HG02763 (cell line): ENCODE data around the gene USP7.
"Not testable (repeated sequence)": the region's sequence is repeated elsewhere in the genome, so short reads cannot be mapped to it uniquely, and the experiment has no call there.

Experiments
- ATAC-seq: cut with Tn5 transposase; IDR thresholded peaks from one replicate; pipeline ENCODE4 v1.9.1; 2021; ENCODE audit warnings: mild to moderate bottlenecking, moderate library complexity; ENCODE audit not compliant: unreplicated experiment

Gene USP7

GRCh38 chr16:8975039-8975438 lies 11.3 kb upstream of the USP7 start:
- no peak for ATAC-seq

DNA sequence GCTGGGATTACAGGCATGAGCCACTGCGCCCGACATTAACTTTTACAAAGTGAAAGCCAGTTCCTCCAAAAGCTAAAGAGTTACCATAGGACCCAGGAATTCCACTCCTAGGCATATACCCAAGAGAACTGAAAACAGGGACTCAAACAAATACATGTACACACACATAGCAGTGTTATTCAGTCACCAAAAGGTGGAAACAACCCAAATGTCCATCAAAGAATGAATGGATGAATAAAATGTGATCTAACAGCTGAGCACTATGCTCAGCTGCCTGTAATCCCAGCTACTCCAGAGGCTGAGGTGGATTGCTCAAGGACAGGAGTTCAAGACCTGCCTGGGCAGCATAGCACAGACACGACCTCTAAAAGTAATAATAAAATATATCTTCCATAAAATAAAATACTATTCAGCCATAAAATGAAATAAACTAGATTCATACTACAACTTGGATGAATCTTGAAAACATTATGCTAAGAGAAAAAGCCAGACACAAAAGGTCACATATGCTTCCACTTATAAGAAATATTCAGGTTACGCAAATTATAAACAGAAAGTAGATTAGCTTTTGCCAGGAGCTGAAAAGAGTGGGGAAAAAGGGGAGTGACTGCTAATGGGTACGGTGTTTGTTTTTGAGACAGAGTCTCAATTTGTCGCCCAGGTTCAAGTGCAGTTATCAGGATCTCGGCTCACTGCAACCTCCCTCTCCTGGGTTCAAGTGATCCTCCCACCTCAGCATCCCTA lies 9.3 kb upstream of the USP7 start:
- no peak for ATAC-seq

GRCh38 chr16:8971416-8971815 lies 7.7 kb upstream of the USP7 start:
- ATAC-seq = no peak

DNA sequence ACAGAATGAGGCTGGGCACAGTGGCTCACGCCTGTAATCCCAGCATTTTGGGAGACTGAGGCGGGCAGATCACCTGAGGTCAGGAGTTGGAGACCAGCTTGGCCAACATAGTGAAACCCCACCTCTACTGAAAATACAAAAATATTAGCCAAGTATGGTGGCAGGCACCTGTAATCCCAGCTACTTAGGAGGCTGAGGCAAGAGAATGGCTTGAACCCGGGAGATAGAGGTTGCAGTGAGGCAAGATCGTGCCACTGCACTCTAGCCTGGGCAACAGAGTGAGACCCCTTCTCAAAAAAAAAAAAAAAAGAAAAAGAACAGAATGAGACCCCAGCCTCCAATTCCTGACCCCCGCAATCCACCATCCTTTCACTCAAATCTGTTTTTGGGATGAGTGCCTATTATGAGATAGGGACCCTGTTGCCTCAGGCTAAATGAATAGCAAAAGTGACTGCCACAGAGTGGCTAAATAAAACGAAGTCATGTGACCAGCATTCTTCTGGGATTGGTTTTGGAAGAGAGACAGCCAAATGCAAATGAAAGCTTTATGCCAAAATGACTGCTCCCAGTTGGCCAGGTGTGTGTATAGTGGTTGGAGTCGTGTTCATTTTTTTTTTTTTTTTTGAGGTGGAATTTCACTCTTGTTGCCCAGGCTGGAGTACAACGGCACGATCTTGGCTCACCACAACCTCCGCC lies 5.6 kb upstream of the USP7 start:
- not testable (repeated sequence) for ATAC-seq

GRCh38 chr16:8968054-8968453 lies 4.3 kb upstream of the USP7 start:
- not testable (repeated sequence) for ATAC-seq

DNA sequence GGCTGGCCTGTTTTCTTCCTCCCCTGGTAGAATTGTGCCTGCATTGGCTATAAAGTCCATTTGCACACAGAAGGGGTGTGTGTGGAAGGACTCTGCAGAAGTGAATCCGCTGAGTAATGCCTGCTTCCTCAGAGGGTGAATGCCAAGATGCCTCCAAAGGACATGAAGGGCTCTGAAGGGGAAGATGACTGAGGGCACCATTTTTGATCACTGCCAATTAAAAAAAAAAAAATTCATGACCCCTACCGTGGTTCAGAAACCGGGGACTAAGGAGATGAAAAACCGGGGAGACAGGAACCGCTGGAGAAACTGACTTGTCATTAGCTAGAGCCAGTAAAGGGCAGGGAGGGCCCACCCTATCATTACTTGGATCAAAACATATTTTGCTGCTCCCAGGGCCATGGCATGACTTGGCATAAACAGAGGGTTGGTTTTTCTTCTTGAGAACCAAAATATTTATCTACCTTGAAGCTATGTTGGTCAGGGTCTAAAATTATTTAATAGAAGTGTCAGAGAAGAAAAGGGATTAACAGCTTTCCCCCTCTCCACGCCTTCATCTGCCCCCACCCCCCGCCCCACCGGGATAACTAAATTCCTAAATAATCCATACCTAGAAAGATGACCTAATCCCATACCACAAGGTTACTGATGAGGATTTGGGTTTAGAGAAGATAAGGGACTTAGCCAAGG lies 3.6 kb upstream of the USP7 start:
- ATAC-seq = no peak

- ATAC-seq = no peak
Observed at GRCh38 chr16:8966817-8967131, 3.1 kb upstream of the USP7 start.

GRCh38 chr16:8964462-8964861 lies 756 bp upstream of the USP7 start:
- ATAC-seq = no peak

DNA sequence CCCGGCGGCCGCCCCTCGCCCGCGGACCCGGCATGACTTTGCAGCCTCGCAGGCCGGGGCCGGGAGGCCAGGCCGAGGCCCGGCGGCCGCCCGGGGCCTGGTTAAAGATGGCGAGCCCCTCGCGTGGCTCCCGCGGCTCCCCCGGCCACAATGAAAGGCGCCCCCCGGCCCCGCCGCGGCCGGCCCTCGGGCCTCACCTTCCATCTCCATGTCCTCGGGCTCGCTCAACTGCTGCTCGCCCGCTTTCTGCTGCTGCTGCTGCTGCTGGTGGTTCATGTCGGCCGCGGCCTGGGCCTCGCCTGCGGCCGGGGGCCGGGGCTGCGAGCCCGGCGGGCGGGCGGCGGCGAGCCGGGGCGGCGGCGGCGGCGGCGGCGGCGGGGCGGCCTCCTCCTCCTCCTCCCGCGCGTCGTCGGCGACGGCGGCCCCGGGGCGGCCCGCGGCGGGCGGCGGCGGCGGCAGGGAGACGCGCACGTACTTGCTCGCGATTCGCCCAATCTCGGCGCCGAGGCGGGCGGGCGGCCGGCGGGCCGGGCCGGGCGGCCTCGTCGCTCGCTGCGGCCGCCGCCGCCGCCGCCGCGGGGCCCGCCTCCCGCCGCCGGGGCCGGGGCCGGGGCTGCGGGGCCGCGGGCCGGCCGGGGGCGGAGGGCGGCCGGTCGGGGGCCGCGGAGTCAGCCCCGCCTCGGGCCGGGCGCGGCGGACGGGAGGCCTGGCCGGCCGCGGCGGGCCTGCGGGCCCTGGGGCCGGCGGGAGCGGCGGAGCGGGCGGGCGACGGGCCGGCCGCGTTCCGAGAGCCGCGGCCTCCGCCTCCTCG lies 491 bp downstream of the USP7 start:
- no peak for ATAC-seq

DNA sequence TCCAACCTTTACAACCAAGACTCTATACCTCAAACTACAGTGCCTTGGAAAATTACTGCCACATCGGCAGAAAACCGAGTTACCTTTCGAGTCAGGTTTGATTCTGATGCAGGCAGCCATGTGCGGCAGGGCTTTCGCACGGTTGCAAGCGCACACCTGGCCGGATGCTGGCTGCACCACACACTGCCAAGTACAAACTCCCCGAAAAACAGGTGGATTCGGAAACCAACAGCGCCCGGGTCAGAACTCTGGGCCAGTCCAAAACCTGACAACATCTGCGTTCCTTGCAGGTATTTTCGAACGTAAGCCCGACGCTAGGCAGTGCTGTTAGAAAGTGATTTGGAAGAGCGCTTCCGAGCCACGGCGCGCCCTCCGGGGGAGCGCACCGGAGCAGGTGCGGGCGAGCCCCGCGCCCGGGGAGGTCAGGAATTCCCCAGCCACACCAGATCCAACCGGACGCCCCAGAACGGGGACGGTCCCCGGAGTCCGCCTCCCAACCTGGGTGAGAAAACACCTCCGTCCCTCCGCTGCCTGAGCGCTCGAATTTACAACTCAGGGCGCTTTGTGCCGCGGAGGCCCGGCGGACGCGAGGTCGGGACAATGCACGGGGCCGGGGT lies 1.2 kb downstream of the USP7 start:
- no peak for ATAC-seq

DNA sequence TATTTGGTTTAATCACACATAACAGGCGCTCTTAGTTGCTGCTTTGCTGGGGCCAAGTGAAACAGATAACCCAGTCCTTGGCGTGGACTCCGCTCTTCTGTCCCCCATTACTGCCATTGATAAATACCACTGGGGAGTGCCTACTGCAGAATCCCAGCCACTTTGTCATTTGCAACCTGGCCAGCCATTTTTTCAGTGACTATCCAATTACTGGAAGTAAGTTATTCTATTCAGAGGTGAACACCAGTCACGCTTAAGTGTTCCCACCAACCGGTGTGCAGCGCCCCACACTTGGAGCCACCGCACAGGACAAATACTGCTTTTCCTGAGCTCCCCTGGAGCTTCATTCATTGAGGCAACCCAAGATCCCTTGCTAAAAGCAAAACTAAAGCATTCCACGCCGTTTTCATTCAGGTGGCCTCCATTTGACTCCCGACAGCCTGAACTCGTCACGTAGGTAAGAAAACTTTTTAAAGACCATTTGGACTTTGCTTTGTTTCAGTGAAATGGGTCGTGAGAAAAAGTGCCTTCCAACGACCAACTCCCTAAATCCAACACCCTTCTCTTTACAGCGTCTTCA lies 1.8 kb downstream of the USP7 start:
- no peak for ATAC-seq

DNA sequence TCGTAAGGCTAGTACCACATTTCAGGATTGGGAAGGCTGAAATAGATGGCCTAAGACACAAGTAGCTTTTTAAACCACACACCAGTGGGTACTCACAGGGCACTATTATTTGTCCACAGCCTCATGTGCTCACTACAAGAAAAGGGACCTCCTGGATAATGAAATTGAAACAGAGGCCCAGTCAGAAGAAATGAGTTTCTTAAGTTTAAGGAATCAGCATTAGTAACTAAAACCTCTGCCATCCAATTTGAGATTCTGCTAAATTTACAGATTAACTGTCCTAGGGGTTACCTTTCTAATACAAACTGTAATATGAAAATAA lies 3.0 kb downstream of the USP7 start:
- ATAC-seq = no peak

GRCh38 chr16:8959921-8960787 lies 3.6 kb downstream of the USP7 start:
- ATAC-seq = no peak

DNA sequence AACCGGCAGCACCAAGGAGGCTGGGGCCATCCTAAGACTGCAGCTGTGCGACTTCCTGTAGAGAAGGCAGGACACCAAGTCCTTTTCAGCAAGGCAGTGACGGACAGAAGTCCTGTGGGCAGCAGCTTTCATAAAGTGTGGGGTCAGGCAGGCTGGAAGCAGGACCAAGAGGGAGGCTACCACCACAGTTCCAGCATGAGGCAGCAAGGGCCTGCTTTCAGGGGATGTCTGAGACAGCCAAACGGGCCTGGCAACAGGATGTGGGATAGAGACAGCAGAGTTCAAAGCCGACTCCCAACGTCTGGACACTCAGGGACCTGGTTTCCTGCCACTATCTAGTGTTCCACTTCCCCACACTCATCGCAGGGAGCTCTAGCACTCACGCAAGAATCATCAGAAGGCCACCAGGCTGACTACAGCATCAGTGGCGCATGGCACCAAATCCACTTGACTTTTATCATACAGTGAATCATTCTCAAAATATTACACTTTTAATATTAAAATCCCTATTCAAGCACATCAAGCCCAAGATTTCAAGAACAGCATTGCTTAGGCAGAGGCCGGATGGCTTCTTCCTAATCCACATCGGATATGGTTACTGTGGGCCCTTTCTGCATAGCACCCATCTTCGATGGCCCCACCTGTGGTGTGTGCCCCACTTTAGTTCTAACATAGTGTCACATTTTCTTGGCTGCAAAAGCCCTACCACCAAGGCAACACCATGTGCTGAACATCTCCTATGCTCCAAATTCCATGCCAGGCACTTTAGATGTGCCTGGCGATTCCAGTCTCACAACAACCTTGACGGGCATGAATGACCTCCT lies 5.2 kb downstream of the USP7 start:
- ATAC-seq = no peak

GRCh38 chr16:8957509-8958157 lies 6.1 kb downstream of the USP7 start:
- ATAC-seq = no peak

- ATAC-seq = no peak
Observed at GRCh38 chr16:8957063-8957397, 6.7 kb downstream of the USP7 start.

DNA sequence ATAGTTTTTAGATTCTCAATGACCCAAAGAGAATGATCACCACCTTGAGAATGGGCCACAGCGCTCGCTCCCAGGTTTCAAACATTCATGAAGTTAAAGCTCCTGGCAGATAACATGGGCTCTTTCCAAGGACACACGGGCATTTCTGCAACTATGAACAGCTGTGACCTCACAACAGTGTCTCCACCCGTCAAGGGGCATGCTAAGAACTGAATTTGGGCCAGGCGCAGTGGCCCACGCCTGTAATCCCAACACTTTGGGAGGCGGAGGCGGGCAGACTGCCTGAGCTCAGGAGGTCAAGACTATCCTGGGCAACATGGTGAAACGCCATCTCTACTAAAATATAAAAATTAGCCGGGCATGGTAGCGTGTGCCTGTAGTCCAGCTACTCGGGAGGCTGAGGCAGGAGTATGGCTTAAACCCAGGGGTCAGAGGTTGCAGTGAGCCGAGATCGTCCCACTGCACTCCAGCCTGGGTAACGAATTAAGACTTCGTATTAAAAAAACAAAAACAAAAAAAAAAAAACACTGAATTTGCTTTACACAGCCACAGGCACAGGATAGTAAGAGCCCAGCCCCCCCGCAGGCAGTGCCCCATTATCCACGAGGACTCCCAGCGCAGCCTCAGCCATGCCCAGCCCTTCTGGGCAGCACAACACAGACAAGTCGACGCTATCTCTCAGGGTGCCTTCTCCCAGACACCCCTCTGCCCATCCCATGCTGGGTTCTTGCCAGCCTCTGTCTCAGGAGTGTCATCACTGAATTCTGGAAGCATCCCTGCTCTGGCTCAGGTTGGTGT lies 7.2 kb downstream of the USP7 start:
- ATAC-seq = no peak

DNA sequence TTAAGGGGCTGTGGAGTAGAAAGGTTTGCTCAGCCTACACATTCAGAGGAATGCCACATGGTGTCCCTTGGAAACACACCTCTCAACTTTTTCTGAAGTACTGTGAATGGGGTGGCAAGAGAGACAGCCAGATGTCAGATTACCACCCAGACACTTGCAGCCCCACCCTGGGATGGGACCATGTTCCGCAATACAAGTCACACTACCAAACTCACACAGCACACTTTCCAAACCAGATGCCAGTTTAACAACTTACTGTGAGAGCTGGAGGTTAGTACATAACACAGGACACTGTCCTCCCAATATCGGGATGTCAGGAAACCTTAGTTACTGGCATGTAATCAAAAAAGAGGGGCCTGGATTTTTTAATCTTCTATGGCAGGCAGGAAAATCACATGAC lies 7.9 kb downstream of the USP7 start:
- no peak for ATAC-seq
